BJ (cell line): ENCODE results near the gene MCTP1. TPM values are rescaled to one million over a fixed set of nuclear protein-coding genes. Genes with fewer than 3 reads are reported as not detected.

Source experiments
- CTCF ChIA-PET: fragments of 350-600 bp; formaldehyde crosslinking; extraction: SDS; loops from one replicate; lab custom pipeline; 2021; ENCODE audit warnings: antibody characterized with exemption, inconsistent platforms; lab: Yijun Ruan, JAX
- POLR2A ChIA-PET: fragments of 300-600 bp; sonication (Branson Sonifier 250); formaldehyde crosslinking; extraction: SDS; loops from one replicate; lab custom pipeline; 2021; ENCODE audit warnings: antibody characterized with exemption; lab: Charles Lee
- DNase-seq: peaks from one replicate; pipeline ENCODE4 v3.0.0-alpha.2; 2011; ENCODE audit warnings: low read depth
- H3K27me3 ChIP-seq: 2 replicates; pipeline ENCODE4 v1.6.0; 2011; ENCODE audit warnings: low read length; ENCODE audit not compliant: control insufficient read depth, insufficient read depth
- H3K36me3 ChIP-seq: 2 replicates; pipeline ENCODE4 v1.5.1; 2011; ENCODE audit warnings: low read length; ENCODE audit not compliant: control insufficient read depth, insufficient read depth
- H3K4me3 ChIP-seq: 2 replicates; pipeline ENCODE4 v1.5.1; 2011; ENCODE audit warnings: low read depth, mild to moderate bottlenecking, control low read depth, low read length
- CTCF ChIP-seq: IDR thresholded peaks from 2 replicates; pipeline ENCODE4 v1.5.1; 2011; ENCODE audit warnings: low read depth, mild to moderate bottlenecking, control low read depth, inconsistent platforms, low read length, moderate library complexity; ENCODE audit not compliant: insufficient read depth
- polyA plus RNA-seq: library from polyadenylated mRNA; depleted of rRNA; stranded (reverse); fragments of >200 nt; gene quantifications from 2 replicates; pipeline ENCODE4 v1.2.3, GENCODE V29; 2011

MCTP1 gene
- polyA plus RNA-seq, 1 experiment, result 0.02 TPM

- POLR2A ChIA-PET, result no interaction called here
- no peaks in the 10 kb centered on the region for H3K36me3 ChIP-seq
- CTCF ChIA-PET, result interaction anchor here (1.6 to 3.6 kb wide), 5 partner anchors 10 to 217 kb away, joined by 4 to 34 read pairs (median 6); no protein-coding TSS in a partner anchor
- no peaks in the 10 kb centered on the region for H3K27me3 ChIP-seq
- no peak overlapping the region for H3K4me3 ChIP-seq
- DNase-seq, result no peak
- no peak for TF ChIP-seq CTCF
Measured at GRCh38 chr5:94736498-94736897, 548.4 kb downstream of the MCTP1 start.

- DNase-seq, result no peak
- TF ChIP-seq CTCF, result no peak
- ChIA-PET CTCF (no interaction called here), POLR2A (no interaction called here)
- H3K4me3 ChIP-seq, result no peak overlapping the region
- H3K27me3 ChIP-seq, result no peaks in the 10 kb centered on the region
- no peaks in the 10 kb centered on the region for H3K36me3 ChIP-seq
Measured at GRCh38 chr5:94731471-94731870, 553.4 kb downstream of the MCTP1 start.

- ChIA-PET POLR2A (no interaction called here), CTCF (interaction anchor here (1.0 to 2.8 kb wide), 2 partner anchors 9 to 13 kb away, joined by 4 to 17 read pairs; no protein-coding TSS in a partner anchor)
- Histone ChIP-seq H3K4me3 (no peak overlapping the region), H3K27me3 (no peaks in the 10 kb centered on the region), H3K36me3 (no peaks in the 10 kb centered on the region)
- no peak for TF ChIP-seq CTCF
- no peak for DNase-seq
Measured at GRCh38 chr5:94725142-94725541, 559.8 kb downstream of the MCTP1 start.

- POLR2A ChIA-PET, result no interaction called here
- no peaks in the 10 kb centered on the region for H3K36me3 ChIP-seq
- no peaks in the 10 kb centered on the region for H3K27me3 ChIP-seq
- TF ChIP-seq CTCF, result no peak
- DNase-seq, result no peak
- CTCF ChIA-PET, result interaction anchor here (0.9 to 1.7 kb wide), 2 partner anchors 9 to 22 kb away, joined by 4 to 6 read pairs; no protein-coding TSS in a partner anchor
- H3K4me3 ChIP-seq, result no peak overlapping the region
Measured at GRCh38 chr5:94715768-94716167, 569.1 kb downstream of the MCTP1 start.

GRCh38 chr5:94711785-94712184 lies 573.1 kb downstream of the MCTP1 start:
- POLR2A ChIA-PET, result interaction anchor here (0.6 kb wide), 1 partner anchor 20 kb away, joined by 4 read pairs; no protein-coding TSS in a partner anchor
- Histone ChIP-seq H3K36me3 (no peaks in the 10 kb centered on the region), H3K4me3 (no peak overlapping the region), H3K27me3 (no peaks in the 10 kb centered on the region)
- no peak for TF ChIP-seq CTCF
- DNase-seq, result peak; percentile 26
- CTCF ChIA-PET, result no interaction called here
